K562 (cell line): ENCODE results near the gene EML1.

Experiments used
- MAX ChIP-seq: sonication (generic); formaldehyde crosslinking; IDR thresholded peaks from 2 replicates; pipeline ENCODE4 v1.9.0; 2022; ENCODE audit warnings: mild to moderate bottlenecking, missing genetic modification reagents
- STAG1 ChIP-seq: sonication (generic); formaldehyde crosslinking; IDR thresholded peaks from 2 replicates; pipeline ENCODE4 v1.5.0; 2020; ENCODE audit warnings: missing genetic modification reagents, borderline replicate concordance
- ZNF239 ChIP-seq: fragments of 250-450 bp; sonication (Bioruptor Pico); IDR thresholded peaks from 2 replicates; pipeline ENCODE4 v1.4.0; 2020; ENCODE audit warnings: mild to moderate bottlenecking
- TF ChIP-seq, protein P1 (sequence below), 2 experiments: fragments of 450-650 bp; formaldehyde crosslinking in 1 of 2; IDR thresholded peaks; 2 replicates each; pipeline versions ENCODE4 v1.4.0 to v1.6.1; 2014 to 2020; ENCODE audit warnings: mild to moderate bottlenecking in 2 of 2, borderline replicate concordance in 1 of 2, low read depth in 1 of 2

GRCh38 chr14:99857551-99857950, 64.3 kb downstream of the EML1 start:
- TF ChIP-seq, protein P1, sequence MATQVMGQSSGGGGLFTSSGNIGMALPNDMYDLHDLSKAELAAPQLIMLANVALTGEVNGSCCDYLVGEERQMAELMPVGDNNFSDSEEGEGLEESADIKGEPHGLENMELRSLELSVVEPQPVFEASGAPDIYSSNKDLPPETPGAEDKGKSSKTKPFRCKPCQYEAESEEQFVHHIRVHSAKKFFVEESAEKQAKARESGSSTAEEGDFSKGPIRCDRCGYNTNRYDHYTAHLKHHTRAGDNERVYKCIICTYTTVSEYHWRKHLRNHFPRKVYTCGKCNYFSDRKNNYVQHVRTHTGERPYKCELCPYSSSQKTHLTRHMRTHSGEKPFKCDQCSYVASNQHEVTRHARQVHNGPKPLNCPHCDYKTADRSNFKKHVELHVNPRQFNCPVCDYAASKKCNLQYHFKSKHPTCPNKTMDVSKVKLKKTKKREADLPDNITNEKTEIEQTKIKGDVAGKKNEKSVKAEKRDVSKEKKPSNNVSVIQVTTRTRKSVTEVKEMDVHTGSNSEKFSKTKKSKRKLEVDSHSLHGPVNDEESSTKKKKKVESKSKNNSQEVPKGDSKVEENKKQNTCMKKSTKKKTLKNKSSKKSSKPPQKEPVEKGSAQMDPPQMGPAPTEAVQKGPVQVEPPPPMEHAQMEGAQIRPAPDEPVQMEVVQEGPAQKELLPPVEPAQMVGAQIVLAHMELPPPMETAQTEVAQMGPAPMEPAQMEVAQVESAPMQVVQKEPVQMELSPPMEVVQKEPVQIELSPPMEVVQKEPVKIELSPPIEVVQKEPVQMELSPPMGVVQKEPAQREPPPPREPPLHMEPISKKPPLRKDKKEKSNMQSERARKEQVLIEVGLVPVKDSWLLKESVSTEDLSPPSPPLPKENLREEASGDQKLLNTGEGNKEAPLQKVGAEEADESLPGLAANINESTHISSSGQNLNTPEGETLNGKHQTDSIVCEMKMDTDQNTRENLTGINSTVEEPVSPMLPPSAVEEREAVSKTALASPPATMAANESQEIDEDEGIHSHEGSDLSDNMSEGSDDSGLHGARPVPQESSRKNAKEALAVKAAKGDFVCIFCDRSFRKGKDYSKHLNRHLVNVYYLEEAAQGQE (IDR thresholded peaks at IDR 0.05; ENCODE audit: borderline replicate concordance): no peak
- TF ChIP-seq, protein P1 (CRISPR knock-in tag; IDR thresholded peaks at IDR 0.05; ENCODE audit: low read depth): no peak
- no peak for TF ChIP-seq STAG1 (CRISPR knock-in tag)
- TF ChIP-seq MAX (CRISPR knock-in tag): no peak
- no peak for TF ChIP-seq ZNF239 (CRISPR knock-in tag)
